Activated naive CD8-positive, alpha-beta T cell treated with anti-CD3 and anti-CD28 coated beads for 36 hours (primary cell): ENCODE results near the gene CCND1. TPM values are rescaled to one million over a fixed set of nuclear protein-coding genes. Genes with fewer than 3 reads are reported as not detected.

Source experiments
- DNase-seq: peaks from one replicate; pipeline ENCODE4 v3.0.0; 2021
- H3K27ac Mint-ChIP-seq: one replicate; pipeline ENCODE4 v1.8.0; 2022; ENCODE audit warnings: mild to moderate bottlenecking, moderate library complexity, mixed read lengths
- H3K27me3 Mint-ChIP-seq: one replicate; pipeline ENCODE4 v1.8.0; 2022; ENCODE audit warnings: mild to moderate bottlenecking, mixed read lengths
- H3K36me3 Mint-ChIP-seq: one replicate; pipeline ENCODE4 v1.8.0; 2021; ENCODE audit warnings: mild to moderate bottlenecking, mixed read lengths
- H3K4me1 Mint-ChIP-seq: one replicate; pipeline ENCODE4 v1.8.0; 2021; ENCODE audit warnings: mixed read lengths
- H3K4me3 Mint-ChIP-seq: one replicate; pipeline ENCODE4 v1.8.0; 2022; ENCODE audit warnings: mild to moderate bottlenecking, moderate library complexity, mixed read lengths
- H3K9me3 Mint-ChIP-seq: one replicate; pipeline ENCODE4 v1.8.0; 2022; ENCODE audit warnings: mixed read lengths
- total RNA-seq, 2 experiments: library from RNA; stranded (reverse); gene quantifications; one replicate each; pipeline ENCODE4 v1.2.3, GENCODE V29; 2021

Gene CCND1
- total RNA-seq, 2 experiments from 2014 or later = 2.4 to 3.2 TPM

DNA sequence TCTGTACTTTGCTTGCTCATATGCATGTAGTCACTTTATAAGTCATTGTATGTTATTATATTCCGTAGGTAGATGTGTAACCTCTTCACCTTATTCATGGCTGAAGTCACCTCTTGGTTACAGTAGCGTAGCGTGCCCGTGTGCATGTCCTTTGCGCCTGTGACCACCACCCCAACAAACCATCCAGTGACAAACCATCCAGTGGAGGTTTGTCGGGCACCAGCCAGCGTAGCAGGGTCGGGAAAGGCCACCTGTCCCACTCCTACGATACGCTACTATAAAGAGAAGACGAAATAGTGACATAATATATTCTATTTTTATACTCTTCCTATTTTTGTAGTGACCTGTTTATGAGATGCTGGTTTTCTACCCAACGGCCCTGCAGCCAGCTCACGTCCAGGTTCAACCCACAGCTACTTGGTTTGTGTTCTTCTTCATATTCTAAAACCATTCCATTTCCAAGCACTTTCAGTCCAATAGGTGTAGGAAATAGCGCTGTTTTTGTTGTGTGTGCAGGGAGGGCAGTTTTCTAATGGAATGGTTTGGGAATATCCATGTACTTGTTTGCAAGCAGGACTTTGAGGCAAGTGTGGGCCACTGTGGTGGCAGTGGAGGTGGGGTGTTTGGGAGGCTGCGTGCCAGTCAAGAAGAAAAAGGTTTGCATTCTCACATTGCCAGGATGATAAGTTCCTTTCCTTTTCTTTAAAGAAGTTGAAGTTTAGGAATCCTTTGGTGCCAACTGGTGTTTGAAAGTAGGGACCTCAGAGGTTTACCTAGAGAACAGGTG is 11.1 kb downstream of the CCND1 start:
- DNase-seq = no peak
- Mint-ChIP-seq H3K27me3 (no peaks in the 10 kb centered on the region), H3K4me1 (no peaks in the 10 kb centered on the region), H3K9me3 (no peaks in the 10 kb centered on the region), H3K4me3 (no peak overlapping the region), H3K27ac (no peak overlapping the region), H3K36me3 (no peaks in the 10 kb centered on the region)

DNA sequence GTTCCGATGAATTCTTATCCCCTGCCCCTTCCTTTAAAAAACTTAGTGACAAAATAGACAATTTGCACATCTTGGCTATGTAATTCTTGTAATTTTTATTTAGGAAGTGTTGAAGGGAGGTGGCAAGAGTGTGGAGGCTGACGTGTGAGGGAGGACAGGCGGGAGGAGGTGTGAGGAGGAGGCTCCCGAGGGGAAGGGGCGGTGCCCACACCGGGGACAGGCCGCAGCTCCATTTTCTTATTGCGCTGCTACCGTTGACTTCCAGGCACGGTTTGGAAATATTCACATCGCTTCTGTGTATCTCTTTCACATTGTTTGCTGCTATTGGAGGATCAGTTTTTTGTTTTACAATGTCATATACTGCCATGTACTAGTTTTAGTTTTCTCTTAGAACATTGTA is 12.0 kb downstream of the CCND1 start:
- Mint-ChIP-seq H3K27ac (no peak overlapping the region), H3K4me1 (no peaks in the 10 kb centered on the region), H3K4me3 (no peak overlapping the region), H3K36me3 (no peaks in the 10 kb centered on the region), H3K9me3 (no peaks in the 10 kb centered on the region), H3K27me3 (no peaks in the 10 kb centered on the region)
- DNase-seq = no peak

DNA sequence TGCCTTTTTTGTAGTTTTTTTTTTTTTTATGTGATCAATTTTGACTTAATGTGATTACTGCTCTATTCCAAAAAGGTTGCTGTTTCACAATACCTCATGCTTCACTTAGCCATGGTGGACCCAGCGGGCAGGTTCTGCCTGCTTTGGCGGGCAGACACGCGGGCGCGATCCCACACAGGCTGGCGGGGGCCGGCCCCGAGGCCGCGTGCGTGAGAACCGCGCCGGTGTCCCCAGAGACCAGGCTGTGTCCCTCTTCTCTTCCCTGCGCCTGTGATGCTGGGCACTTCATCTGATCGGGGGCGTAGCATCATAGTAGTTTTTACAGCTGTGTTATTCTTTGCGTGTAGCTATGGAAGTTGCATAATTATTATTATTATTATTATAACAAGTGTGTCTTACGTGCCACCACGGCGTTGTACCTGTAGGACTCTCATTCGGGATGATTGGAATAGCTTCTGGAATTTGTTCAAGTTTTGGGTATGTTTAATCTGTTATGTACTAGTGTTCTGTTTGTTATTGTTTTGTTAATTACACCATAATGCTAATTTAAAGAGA is 12.5 kb downstream of the CCND1 start:
- no peak overlapping the region for H3K27ac Mint-ChIP-seq
- no peaks in the 10 kb centered on the region for H3K4me1 Mint-ChIP-seq
- DNase-seq = no peak
- no peaks in the 10 kb centered on the region for H3K9me3 Mint-ChIP-seq
- no peak overlapping the region for H3K4me3 Mint-ChIP-seq
- H3K27me3 Mint-ChIP-seq = no peaks in the 10 kb centered on the region
- no peaks in the 10 kb centered on the region for H3K36me3 Mint-ChIP-seq

DNA sequence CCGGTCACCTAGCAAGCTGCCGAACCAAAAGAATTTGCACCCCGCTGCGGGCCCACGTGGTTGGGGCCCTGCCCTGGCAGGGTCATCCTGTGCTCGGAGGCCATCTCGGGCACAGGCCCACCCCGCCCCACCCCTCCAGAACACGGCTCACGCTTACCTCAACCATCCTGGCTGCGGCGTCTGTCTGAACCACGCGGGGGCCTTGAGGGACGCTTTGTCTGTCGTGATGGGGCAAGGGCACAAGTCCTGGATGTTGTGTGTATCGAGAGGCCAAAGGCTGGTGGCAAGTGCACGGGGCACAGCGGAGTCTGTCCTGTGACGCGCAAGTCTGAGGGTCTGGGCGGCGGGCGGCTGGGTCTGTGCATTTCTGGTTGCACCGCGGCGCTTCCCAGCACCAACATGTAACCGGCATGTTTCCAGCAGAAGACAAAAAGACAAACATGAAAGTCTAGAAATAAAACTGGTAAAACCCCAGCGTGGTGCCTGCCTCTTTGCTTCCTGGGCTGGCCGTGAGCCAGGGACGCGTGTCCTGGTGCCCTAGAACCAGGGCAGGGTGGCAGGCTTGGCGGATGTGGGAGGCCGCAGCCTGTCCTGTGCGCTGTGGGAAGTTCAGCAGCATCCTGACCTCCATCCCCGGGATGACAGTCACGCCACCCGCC is 13.2 kb downstream of the CCND1 start:
- no peaks in the 10 kb centered on the region for H3K27me3 Mint-ChIP-seq
- H3K9me3 Mint-ChIP-seq = no peaks in the 10 kb centered on the region
- H3K4me3 Mint-ChIP-seq = no peak overlapping the region
- H3K27ac Mint-ChIP-seq = no peak overlapping the region
- no peak for DNase-seq
- H3K4me1 Mint-ChIP-seq = no peaks in the 10 kb centered on the region
- H3K36me3 Mint-ChIP-seq = no peaks in the 10 kb centered on the region

DNA sequence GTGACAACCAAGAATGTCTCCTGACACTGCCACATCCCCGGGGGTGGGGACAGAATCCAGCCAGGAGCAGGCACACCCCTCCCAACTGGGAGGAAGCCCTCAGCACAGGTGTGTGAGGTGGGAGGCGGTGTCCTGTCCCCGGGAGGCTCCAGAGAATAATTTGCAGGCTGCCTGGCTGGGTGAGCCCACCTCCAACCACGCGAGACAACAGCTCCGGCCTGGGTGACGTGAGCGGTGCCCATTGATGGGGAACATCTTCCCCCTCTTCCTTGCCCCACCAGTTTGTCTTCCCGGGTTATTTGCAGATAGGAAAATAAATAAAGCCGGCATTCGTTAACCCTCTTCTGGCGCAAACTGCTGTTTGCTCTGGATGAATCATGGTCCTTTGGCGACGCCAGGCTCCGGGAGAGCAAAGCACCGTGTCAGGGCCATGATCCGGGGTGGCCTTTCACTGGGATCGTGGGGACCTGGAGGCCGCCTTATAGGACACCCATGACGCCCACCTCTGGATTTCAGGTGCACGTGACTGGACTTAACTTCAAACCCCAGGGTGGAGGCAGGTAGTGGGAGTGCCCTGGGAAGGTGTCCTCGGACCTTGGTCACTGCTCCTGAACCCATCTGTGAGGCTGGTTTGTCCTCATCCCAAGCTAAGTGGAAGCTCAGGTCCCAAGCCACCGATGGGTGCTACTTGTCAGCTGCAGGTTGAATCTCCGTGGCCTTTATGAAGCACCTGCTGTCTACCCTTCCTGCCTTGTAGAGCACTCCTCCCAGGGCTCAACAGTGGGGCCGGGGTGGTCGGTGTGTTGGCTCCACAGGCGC is 13.9 kb downstream of the CCND1 start:
- no peak overlapping the region for H3K27ac Mint-ChIP-seq
- H3K4me1 Mint-ChIP-seq = no peaks in the 10 kb centered on the region
- H3K36me3 Mint-ChIP-seq = no peaks in the 10 kb centered on the region
- H3K4me3 Mint-ChIP-seq = no peak overlapping the region
- no peaks in the 10 kb centered on the region for H3K27me3 Mint-ChIP-seq
- DNase-seq = no peak
- no peaks in the 10 kb centered on the region for H3K9me3 Mint-ChIP-seq

DNA sequence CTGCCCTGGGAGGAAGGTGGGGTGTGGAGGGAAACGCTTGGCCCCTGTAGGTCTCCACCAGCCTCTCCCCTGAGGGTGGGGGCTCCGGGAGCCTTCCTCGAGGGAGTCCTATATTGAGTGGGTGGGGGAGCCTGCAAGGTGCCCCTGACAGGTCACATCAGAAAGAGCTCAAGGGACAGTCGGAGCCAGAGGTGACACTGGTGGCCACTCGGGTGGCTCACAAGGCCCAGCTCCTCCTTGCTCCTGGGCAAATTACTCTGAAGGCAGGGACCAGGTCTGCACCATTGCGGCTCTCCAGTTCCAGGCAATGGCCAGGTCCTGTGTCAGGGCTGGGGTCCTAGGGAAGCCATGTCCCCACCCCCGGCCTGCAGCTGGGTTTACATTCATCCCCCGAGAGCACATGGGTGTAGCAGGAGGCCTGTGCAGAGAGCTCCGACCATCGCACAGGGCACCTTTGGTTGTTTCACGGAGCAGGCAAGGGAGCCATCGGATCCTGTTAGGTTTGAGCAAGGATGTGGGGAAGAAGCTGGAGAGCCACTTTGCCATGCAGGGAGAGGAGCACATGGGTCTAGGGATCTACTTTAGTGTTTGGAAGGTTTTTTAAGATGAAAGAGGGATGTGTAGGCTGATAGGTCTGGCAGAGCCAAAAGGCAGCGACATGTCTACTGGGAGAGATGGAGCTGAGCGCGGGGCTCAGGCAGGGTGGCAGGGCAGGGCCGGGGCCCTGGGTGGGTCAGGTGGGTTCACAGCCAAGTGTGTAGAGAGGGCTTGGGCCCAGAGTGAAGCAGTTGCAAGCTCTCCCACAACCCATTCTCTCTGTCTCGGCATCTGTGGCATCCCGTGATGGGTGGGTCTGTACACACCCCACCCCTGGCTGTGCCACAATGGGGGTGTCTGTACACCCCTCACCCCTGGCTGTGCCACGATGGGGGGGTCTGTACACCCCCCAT is 14.8 kb downstream of the CCND1 start:
- Mint-ChIP-seq H3K36me3 (no peaks in the 10 kb centered on the region), H3K27me3 (no peaks in the 10 kb centered on the region), H3K4me1 (no peaks in the 10 kb centered on the region), H3K4me3 (no peak overlapping the region), H3K27ac (no peak overlapping the region), H3K9me3 (no peaks in the 10 kb centered on the region)
- DNase-seq = no peak

DNA sequence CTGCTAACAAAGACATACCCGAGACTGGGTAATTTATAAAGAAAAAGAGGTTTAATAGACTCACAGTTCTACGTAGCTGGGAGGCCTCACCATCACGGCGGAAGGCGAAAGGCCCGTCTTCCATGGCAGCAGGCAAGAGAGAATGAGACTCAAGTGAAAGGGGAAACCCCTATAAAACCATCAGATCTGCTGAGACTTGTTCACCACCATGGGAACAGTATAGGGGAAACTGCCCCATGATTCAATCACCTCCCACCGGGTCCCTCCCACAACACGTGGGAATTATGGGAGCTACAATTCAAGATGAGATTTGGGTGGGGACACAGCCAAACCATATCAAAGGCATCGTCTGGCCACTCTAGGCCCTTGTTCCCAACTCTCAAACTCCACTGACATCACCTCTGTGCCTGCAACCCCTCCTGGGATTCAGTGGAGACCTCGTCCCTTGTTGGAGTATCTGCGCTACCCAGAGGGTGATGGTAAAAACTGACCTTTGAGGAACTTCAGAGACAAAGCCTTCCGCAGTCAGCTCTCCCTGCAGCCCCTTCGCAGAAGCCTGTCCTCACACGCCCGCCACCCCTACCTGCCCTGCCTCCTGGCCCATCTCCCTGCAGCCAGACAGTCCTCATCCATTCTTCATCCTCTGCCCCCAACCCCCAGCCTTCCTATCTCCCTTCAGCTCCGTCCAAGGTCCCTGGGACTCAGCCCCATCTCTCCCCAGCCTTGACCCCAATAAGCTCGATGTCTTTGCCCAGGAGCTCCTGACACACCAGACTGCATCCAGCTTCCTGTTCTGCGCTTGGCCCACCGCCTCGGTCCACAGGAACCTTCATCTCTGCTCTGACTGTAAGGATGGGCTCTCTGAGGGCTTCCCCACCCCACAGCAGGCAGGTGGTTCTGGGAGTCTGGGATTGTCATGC is 15.8 kb downstream of the CCND1 start:
- Mint-ChIP-seq H3K4me3 (no peak overlapping the region), H3K4me1 (no peaks in the 10 kb centered on the region), H3K27me3 (no peaks in the 10 kb centered on the region), H3K9me3 (no peaks in the 10 kb centered on the region), H3K27ac (no peak overlapping the region), H3K36me3 (no peaks in the 10 kb centered on the region)
- no peak for DNase-seq

DNA sequence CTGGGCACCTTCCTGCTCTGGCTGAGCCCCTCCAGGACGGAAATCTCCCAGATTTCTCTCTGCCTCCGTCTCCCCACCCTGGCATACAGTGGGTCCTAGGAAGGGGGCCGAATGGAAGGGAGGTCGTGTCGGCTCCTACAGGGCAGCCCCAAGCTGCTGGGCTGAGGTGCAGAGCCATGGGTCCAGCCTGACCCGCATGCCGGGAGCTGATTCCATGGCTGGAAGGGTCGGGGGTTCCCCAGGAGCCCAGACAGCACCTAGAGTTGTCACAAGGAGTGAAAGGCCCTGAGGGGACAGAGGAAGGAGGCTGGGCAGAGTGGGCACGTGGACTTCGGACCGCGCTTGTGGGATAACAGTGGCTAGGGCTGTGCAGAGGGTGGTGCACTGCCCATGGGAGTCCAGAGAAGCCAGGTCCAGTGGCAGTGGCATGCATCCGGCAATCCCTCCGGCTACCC is 16.5 kb downstream of the CCND1 start:
- no peaks in the 10 kb centered on the region for H3K36me3 Mint-ChIP-seq
- no peaks in the 10 kb centered on the region for H3K27me3 Mint-ChIP-seq
- H3K27ac Mint-ChIP-seq = no peak overlapping the region
- H3K9me3 Mint-ChIP-seq = no peaks in the 10 kb centered on the region
- no peak overlapping the region for H3K4me3 Mint-ChIP-seq
- no peak for DNase-seq
- no peaks in the 10 kb centered on the region for H3K4me1 Mint-ChIP-seq

DNA sequence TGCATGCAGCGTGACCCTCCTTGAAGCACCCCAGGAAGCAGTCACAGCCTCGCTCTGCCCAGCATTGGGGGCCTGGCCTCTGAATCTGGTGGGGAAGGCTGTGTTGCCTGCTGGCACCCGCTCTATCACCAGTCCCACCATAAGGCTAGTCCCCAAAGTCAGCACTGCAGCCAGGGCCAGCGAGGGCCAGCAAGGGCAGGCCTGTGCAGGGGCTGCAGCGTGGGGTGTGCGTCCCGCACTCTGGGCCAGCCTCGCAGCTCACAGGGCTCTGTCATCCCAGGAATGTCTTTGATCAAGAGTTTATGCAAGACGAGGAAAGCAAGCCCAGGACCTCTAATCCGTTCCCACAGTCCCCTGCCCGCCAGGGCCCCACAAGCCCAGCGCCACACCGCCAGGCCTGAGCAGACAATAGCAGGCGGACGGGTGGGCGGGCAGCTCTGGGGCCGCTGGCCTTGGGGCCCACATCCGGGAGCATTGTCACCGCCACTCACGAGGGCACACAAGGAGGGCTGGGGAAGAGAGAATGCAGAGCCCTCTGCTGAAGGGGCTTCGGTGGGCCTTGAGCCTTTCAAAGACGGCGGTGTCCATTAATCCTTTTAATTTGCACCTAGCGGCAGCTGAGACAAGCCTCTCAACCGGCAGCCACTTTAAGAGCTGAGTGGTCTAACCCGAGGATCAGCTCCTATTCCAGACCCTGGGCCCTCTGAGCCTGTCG is 17.1 kb downstream of the CCND1 start:
- H3K4me1 Mint-ChIP-seq = no peaks in the 10 kb centered on the region
- no peaks in the 10 kb centered on the region for H3K9me3 Mint-ChIP-seq
- DNase-seq = no peak
- H3K4me3 Mint-ChIP-seq = no peak overlapping the region
- H3K27ac Mint-ChIP-seq = no peak overlapping the region
- H3K36me3 Mint-ChIP-seq = no peaks in the 10 kb centered on the region
- no peaks in the 10 kb centered on the region for H3K27me3 Mint-ChIP-seq

DNA sequence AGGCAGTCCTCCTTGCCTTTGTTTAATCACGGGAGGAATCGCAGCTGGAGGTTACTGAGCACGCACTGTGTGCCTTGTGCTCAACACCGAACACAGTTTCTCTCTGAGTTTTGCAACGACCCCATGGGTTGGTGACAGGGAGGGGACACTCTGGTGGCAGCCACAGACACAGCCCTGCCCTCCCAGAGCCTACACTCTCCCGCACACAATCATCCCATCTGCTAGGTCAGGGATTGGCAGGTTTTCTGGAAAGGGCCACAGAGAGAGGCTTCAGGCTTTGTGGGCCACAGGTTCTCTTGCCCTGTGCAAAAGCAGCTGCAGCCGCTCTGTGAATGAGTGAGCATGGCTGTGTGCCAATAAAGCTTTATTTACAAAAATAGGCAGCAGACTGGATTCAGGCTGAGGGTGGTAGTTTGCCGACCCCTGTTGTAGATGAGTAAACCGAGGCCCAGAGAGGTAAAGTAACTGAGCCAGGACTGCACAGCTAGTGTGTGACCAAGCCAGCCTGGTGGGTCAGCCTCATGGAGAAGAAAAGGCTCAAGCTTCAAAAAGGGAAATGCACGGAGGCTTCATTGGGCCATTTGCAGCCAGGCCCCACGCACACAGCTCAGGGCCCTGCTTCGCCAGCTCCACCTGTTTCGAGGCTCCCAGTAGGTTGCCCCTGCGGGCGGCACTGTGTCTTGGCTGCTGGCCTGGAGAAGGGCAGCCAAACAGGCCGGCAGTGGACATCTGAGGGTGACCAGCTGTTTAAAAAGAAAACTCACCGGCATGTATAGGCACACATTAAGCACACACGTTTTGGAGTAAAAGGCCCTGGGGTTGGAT is 17.9 kb downstream of the CCND1 start:
- Mint-ChIP-seq H3K36me3 (no peaks in the 10 kb centered on the region), H3K4me1 (no peaks in the 10 kb centered on the region), H3K9me3 (no peaks in the 10 kb centered on the region), H3K27me3 (no peaks in the 10 kb centered on the region), H3K4me3 (no peak overlapping the region), H3K27ac (no peak overlapping the region)
- DNase-seq = no peak

DNA sequence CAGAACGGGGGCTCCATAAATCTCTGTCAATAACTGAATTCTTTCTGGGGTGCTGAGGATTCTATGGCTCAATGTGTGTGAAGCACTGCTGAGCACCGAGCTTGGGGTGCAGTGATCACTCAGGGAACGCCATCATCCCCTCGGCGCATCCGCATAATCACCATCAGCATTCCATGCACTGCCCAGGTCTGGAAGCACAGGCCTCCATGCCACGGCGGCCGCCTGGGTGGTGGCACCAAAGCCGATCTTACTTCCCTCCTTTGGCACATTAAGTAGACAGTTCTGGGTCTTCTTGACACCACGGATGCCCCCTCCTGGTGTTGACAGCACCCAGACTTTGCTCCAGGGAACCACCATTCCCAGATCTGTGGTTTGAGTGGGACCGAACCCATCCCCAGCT is 18.6 kb downstream of the CCND1 start:
- no peaks in the 10 kb centered on the region for H3K36me3 Mint-ChIP-seq
- H3K9me3 Mint-ChIP-seq = no peaks in the 10 kb centered on the region
- no peak for DNase-seq
- H3K4me3 Mint-ChIP-seq = no peak overlapping the region
- no peak overlapping the region for H3K27ac Mint-ChIP-seq
- H3K4me1 Mint-ChIP-seq = no peaks in the 10 kb centered on the region
- H3K27me3 Mint-ChIP-seq = no peaks in the 10 kb centered on the region

DNA sequence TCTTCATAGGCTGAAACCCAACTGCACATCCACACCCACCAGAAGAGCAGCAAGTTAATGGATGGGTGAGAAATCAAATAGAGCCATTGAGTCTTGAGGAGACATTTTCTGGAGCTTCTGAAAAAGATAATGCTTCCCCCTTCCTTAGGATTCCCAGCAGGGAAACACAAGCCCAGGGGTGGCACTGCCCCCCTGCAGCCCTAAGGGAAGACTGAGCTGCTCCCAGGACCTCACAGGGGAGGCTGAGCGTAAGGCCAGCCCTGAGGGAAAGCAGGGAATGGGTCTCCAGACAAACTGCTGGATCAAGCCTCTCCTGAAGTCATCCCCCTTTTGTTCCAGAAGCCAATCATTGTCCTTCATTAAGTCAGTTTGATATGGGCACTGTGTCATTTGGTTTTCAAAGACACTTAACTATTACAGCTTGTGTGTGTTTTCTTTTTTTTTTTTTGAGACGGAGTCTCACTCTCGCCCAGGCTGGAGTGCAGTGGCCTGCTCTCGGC is 19.1 kb downstream of the CCND1 start:
- Mint-ChIP-seq H3K27me3 (no peaks in the 10 kb centered on the region), H3K36me3 (no peaks in the 10 kb centered on the region), H3K27ac (no peak overlapping the region), H3K4me1 (no peaks in the 10 kb centered on the region), H3K9me3 (no peaks in the 10 kb centered on the region), H3K4me3 (no peak overlapping the region)
- no peak for DNase-seq
